Mesenteric fat pad (tissue), 1 donor: ENCODE measurements around the gene KCNQ2. TPM values are rescaled to one million over a fixed set of nuclear protein-coding genes. Genes with fewer than 3 reads are reported as not detected.
"Not testable (repeated sequence)": the region's sequence is repeated elsewhere in the genome, so short reads cannot be mapped to it uniquely, and the experiment has no call there.

Source experiments
- DNase-seq: peaks from one replicate; pipeline ENCODE4 v3.0.0-alpha.2; 2020; ENCODE audit warnings: low spot score
- total RNA-seq: library from RNA; stranded (reverse); fragmentation: NEBNext Ultra II Directional; extraction: Animal tissue kit (Norgen Biotek cat#: 25700); gene quantifications from one replicate; pipeline ENCODE4 v1.2.1, GENCODE V29; 2021
- donor health status: DM: yes; HTN: yes; CAD: no.

KCNQ2 gene
- total RNA-seq, 1 donor from 2014 or later = not detected

DNA sequence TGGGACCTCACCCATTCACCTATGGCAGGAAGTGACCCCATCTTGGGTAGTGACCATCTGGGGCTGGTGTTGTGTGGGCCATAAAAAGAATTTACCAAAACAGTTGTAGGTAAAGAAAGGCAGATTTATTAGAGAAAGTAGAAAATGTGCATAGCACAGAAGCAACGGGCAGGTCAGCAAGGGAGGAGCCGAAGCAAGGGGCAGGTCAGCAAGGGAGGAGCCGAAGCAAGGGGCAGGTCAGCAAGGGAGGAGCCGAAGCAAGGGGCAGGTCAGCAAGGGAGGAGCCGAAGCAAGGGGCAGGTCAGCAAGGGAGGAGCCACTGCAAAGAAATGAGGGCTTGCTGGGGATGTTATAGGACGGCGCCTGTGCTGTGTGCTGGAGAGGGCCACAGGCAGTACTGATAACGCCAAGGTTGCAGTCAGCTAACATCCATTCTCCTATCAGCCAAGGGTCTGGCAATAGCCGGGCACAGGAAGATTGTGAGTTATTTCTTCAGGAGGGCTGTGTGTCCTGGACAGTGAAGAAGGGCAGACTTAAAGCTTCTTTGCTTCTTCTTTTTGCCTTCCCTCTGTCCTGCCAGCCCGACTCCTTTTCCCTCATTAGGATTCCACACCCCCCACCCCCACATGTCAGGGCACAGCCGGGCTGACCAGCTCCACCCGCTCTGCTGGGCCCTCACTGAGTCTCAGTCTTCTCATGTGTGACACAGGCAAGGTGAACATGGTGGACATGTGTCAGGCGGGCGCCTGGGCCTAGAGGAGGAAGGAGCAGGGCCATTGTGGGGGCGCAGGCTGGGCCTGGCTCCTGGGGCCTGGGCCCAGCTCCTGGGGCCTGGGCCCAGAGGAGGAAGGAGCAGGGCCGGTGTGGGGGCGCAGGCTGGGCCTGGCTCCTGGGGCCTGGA lies 79.7 kb downstream of the KCNQ2 start:
- no peak for DNase-seq

DNA sequence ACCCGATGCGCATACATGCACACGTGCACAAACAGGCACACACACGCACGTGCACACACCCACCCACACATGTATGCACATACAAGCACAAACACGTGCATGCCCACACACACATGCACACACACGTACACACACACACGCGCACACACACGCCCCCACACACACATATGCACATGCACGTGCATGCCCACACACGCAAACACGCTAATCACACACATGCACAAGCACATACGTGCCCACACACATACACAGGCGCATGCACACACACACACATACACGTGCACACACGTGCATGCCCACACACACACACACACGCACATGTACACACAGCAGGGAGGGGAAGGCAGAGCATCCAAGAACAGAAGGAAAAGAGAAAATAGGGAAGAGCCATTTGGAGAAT lies 84.5 kb downstream of the KCNQ2 start:
- no peak for DNase-seq

DNA sequence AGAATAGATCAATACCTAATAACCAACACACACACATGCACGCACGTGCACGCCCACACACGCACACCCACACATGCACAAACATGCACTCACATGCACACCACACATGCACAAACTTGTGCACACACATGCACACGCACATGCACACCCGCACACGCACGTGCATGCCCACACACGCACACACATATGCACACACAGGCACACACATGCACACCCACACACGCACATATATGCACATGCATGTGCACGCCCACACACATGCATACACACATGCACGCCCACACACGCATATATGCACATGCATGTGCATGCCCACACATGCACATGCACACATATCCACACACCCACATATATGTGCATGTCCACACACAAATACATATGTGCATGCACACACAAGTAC lies 85.1 kb downstream of the KCNQ2 start:
- no peak for DNase-seq

DNA sequence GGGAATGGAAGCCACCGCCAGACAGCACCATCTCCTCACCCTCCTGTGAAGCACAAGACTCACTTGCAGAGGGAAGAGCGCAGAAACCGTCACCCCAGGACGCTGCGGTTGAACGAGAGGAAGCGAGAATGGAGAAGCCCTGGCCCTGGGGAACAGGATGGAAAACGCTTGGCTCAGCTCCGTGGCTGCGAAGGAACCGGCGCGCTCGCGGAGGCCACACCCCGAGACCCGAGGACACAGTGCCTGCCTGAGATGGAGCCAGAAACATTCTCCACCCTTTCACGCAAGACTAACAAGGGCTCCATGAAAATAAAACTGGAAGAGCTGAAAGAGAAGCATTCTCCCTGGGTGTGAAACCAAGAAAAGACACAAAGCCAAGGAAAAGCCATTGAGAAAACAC lies 86.0 kb downstream of the KCNQ2 start:
- DNase-seq = no peak

DNA sequence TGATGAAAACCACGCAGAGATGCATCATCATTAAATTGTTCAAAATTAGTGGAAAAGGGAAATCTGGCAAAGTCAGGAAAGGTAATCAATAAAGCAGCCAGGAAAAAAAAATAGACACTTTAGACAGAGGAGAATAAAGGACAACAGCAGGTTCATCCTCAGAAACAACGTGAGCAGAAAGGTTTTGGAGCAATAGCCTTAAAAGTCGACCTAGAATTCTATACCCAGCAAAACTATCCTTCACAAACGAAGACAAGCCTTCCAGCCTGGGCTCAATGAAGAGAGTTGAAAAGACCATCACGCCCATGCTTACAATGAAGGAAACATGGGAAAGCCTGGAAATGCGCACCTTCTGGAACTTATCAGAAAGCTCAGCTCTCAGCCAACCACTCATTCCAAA lies 86.6 kb downstream of the KCNQ2 start:
- DNase-seq = no peak

DNA sequence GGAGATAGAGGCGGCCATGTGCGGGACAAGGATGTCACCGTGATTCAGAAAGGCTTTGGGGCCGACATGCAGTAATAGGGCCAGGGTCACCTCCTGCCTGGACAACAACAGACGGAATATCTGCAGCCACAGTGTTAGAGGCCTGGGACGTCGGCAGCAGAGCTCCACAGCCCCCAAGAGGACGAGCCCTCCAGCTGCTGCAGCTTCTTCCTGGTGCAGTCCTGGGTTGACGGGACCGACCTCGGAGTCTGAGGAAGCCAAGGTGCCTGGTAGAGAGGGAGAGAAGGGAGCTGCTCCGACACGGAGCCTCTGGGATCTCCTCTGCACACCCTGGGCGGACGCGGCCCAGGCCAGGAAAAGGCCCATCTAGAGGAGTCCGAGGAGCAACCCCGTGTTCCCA lies 88.1 kb downstream of the KCNQ2 start:
- no peak for DNase-seq

DNA sequence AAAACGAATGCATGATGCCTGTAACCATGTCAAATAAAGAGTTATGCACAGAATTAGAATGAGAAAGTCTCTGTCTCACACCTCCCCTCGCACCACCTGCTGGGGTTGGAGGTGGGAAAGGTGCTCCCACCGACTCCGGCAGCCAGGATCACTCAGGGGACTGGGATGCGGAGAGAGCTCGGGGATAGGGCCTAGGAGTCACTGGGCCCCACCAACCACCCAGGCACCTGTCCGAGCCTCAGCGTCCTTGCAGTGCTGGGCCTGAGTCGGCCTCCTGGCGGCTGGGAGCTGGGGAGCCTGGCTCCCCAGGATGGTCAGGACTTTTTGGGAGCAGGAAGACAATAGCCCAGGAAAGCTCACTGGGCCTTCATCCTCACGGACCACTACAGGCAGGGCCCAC lies 88.9 kb downstream of the KCNQ2 start:
- DNase-seq = no peak

DNA sequence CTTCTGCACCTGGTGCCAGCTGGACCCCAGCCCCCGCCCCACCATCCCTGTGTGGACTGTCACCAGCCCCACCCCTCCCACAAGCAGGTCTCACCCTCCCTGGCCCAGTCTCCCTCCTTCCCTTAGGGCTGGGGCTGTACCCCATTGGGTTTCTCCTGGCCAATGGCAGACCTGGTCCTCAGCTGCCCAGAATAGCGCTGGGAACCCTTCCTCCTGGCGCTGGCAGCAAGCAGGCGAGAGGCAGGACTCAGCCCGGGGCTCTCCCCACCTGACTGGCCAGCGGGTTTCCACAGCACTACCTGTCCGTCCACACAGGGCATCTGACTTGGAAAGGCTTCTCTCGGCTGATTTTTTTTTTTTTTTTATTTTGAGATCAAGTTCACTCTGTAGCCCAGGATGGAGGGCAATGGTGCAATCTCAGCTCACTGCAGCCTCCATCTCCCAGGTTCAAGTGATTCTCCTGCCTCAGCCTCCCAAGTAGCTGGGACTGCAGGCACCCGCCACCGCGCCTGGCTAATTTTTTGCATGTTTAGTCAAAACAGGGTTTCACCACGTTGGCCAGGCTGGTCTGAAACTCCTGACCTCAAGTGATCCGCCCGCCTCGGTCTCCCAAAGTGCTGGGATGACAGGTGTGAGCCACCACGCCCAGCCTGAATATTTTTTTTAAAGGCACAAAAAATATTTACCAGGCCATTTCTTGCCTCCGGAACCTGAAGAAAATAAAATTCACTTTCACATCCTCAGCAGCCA lies 89.7 kb downstream of the KCNQ2 start:
- no peak for DNase-seq

DNA sequence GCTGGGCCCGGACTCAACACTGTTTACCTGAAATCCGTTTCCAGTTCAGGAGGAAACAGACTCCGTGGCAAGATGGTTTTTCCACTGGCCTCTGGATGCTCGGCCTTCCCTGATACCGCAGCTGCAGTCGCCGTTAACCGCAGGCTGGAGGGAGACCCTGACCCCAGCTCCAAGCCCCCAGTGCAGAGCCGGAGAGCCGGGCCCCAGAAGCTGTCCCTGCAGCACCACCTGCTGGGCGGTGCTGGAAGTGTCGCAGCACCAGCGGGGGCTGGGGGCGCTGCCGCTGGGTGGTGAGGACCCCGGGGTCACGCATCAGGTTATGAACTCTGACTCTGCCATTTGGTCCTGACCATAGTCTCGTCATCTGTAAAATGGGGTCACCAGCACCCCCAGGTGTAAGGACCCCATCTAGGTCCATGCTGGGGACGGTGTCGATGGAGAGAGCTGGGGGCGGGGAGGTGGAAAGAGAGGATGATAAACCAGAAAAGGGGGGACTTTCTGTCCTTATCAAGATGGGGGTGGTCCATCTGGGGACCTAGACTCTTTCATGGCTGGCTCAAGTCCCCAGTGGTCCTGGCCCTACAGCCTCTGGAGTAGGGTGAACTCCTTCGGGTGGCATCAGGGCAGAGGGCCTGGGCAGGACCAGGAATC lies 90.5 kb downstream of the KCNQ2 start:
- DNase-seq = no peak

DNA sequence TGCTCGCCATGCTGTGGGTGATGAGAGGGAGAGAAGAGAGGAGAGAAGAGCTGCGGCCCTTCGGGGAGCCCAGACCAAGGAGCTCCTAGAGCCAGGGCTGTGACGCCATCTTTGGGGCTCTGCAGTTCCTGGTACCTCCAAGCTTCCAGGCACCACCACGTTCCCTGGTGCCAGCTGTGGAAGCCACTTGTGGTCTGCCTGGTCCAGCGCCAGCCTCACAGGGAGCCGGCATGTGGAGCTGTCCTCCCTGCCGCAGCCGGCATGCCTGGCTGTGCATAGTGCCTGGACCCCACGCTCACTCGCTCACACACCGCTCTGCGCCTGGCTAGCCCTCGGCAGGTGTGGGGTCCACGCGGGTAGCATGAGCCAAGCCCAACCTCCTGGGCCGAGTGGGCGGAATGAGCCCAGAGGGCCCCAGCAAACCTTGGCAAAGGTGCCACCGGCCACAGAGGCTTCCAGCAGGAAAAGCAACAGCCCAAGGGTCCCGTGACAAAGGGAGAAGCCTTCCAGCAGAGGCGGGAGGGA lies 92.0 kb downstream of the KCNQ2 start:
- no peak for DNase-seq

DNA sequence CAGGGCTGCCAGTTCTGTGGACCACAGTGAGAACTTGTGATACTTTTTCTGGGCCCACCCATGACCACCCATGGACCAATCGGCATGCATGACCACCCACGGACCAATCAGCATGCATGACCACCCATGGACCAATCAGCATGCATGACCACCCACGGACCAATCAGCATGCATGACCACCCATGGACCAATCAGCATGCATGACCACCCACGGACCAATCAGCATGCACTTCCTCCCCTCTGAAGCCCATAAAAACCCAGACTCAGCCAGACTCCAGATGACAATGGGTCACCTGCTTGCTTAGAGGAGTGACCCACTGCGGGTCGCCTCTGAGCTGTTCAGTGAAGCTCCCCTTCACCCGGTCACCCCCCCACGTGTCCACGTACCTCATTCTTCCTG lies 92.6 kb downstream of the KCNQ2 start:
- DNase-seq = not testable (repeated sequence)

DNA sequence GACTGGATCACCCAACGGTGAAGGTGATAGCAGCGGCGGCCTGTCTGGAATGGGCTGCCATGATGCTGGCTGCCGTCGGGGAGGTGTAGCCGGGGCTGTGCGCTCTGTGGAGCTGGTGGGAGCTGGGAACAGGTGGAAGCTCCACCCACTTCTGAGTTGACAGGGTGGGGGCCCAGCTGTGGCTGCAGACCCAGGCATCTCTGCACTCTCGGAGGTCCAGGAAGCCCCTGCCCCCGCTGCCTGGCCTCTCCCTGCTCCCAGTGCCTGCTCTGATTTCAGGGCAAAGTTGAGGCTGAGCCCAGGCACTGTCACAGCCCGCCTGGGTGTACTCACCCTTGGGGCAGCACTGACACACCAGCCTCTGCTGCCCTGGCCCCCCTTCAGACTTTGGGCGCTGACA lies 93.2 kb downstream of the KCNQ2 start:
- no peak for DNase-seq

DNA sequence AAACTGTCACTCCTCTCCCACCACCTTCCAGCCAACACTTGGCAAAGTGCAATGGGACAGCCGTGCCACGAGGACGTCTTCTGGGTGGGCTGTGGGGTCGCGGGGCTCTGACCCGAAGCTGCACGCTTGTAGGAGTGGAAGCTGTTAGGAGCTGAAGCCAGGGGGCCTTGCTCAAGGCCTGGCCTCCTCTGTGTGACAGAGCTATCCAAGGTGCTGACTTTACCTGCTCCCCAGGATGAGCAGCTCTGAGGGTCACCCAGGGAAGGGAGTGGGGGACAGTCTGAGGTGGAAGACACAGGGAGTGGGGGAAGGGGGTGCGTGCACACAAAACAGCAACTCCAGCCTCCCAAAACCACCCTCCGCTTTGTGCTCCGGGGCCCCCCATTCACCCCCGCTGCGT lies 93.8 kb downstream of the KCNQ2 start:
- DNase-seq = no peak

DNA sequence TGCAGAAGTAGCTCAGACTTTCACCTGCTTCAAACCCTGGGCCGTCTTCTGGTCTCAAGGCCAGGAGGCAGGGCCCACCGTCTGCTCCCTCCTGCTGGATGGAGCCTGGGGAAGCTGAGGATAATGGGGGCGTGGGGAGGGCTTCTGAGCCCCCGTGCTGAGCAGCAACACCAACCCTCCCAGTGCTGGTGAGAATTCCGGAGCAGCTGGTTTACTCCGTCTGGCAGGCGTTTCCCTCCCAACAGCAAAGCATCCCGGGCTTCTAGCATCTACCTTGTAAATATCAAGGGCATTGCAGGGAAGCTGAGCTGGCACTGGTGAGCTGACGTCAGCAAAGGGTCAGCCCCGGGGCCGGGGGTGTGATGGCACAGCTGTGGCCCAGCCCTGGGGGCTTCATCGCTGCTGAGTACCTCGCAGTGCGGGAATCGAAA lies 94.5 kb downstream of the KCNQ2 start:
- DNase-seq = no peak

DNA sequence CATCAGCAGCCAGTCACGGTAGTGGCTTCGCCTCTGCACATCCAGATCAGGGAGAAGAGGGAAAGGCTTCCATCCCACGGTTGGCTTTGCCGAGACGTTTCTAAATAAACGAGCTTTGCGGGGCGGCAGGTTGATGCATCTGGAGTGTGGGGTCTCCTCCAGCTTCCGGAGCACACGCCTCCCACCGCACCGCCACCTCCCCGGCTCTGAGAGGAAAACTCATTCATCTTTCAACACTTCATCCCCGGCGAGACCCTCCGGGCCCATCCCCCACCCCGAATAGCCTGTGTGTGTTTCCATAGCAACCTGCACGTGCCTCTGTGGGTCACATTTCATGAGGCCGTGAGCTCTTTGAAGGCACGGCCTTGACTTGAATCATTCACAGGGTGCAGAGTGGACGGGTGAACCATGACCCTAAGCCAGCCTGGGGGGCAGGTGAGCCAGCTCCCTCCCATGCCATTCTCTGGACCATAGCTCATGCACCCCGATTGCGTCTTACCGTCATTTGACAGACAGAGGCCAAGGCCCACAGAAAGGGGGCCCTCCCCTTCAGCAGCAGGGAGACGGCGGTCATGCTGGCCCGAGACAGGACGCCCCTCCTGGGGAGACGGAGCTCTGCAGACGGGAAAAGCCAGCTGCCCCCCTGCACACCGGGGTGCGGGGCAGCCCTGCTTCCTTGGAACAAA lies 95.1 kb downstream of the KCNQ2 start:
- no peak for DNase-seq

DNA sequence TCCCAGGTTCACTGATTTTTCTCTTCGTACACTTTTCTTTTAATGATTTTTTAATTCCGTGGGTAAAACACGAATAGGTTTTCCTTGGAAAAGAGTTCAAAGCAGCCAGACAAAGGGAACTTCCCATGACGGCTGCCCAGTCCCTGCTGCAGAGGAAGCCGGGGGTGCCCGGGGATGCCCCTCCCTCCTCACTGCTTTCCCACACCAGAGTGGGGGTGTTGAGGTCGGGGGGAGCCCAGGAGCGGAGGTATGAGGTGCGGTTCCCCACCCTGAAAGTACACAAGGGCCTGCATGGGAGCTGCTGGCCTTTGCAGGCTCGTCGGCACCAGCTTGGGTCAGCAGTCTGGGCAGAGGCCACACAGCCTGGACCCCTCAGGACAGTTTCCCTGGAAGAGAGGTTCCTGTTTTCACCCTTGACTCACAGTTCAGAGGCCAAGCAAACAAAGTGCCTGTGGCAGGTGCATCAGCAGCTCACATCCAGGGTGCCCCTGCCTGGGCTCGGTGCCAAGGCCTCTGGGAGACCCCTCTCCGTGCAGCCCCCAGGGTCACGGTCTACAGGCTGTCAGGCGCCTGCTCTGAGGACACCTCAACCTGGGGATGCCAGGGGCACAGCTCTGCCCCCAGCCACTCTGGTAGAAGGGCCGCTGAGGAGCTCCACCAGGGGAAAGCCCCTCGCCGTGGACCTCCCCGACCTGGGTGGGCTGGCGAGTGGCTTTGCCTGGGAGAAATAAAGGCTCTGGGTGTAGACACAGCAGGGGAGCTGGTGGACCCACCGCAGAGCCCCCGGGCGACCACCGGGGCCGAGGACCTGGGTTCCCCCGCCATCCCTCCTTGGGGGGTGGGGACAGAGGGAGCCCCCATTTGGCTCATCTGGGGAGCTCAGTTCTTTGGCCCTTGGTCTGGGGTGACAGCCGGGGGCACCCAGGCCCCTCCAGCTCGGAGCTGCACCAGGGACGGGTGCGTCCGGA lies 95.9 kb downstream of the KCNQ2 start:
- DNase-seq = no peak

DNA sequence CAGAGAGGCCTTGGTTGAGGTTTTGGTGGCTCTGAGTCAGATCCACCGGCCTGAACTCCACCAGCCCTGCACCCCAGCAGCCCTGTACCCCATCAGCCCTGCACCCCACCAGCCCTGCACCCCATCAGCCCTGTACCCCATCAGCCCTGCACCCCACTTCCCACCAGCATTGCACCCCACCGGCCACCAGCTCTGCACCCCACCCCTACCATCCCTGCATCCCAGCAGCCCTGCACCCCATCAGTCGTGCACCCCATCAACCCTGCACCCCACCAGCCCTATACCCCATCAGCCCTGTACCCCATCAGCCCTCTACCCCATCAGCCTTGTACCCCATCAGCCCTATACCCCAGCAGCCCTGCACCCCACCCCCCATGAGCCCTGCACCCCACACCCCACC lies 97.0 kb downstream of the KCNQ2 start:
- no peak for DNase-seq

DNA sequence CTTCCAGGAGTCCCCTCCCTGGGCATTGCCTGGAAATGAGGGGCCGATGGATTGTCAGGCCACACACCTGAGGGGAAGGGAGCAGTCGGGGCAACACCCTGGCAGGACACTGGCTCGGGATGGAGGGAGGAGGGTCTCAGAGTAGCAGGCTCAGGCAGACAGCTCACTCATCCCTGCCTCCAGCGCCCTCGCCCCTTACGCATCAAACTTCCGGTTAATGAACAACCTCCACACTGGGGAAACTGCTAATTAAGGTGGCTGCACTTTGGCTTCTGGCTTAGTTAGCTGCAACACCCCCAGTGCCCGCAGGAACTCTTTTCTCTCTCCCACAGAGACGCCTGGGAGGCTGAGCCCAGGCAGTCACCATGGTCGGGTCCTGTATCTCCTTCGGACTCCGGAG lies 98.0 kb downstream of the KCNQ2 start:
- DNase-seq = no peak

DNA sequence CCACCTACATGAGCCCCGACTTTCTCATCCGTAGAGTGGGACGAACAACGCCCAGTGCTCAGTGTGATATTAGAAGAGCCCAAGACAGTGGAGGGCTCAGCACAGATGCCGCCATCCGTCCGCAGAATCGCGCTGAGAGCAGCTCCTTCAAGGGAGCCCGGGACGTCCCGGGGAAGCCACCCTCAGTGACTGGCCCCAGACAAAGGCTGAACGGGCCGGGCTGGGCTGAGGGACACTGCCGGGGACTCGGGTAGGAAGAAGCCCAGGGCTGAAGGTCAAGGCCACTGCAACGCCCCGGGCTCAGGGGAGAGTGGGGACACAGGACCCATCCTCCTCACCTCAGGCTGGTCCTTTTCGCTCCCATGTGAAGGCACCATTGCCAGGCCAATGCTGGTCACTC lies 98.5 kb downstream of the KCNQ2 start:
- DNase-seq = no peak
